Measurements from ENCODE around the gene ALG11. TPM values are rescaled to one million over a fixed set of nuclear protein-coding genes. Genes with fewer than 3 reads are reported as not detected.

ALG11 gene
- polyA plus RNA-seq (2012; ENCODE audit: missing spikeins) = 14.7 TPM

GRCh38 chr13:52011632-52012511 is at the start of gene ALG11:
Gene ALG11 (plus strand): TSS chr13:52012398. CDS start chr13:52012419, 21 bp downstream.
- DNase-seq (ENCODE audit: insufficient read length) (peak; percentile 92), FAIRE-seq (peak; percentile 98)
- TF ChIP-seq POLR2A (IDR thresholded peaks at IDR 0.05; ENCODE audit: low read depth, low read length) (peak; percentile 90), POLR2AphosphoS5 (IDR thresholded peaks at IDR 0.05; ENCODE audit: low read depth, low read length) (peak; percentile 81), TAF1 (IDR thresholded peaks at IDR 0.05; ENCODE audit: borderline replicate concordance, low read depth, low read length) (peak; percentile 82; the same call in 1 of the 2 replicates)

GRCh38 chr13:51966186-51966585 is 46.0 kb upstream of the ALG11 start:
- FAIRE-seq = no peak

GRCh38 chr13:51967482-51968446 is 44.4 kb upstream of the ALG11 start:
- TF ChIP-seq POLR2A (IDR thresholded peaks at IDR 0.05; ENCODE audit: low read depth, low read length) (no peak), POLR2AphosphoS5 (IDR thresholded peaks at IDR 0.05; ENCODE audit: low read depth, low read length) (no peak), TAF1 (IDR thresholded peaks at IDR 0.05; ENCODE audit: borderline replicate concordance, low read depth, low read length) (no peak)
- FAIRE-seq (no peak), DNase-seq (ENCODE audit: insufficient read length) (no peak)

More at GRCh38 chr13:51966186-51966585, 46.0 kb upstream of the ALG11 start:
- TF ChIP-seq TAF1 (IDR thresholded peaks at IDR 0.05; ENCODE audit: borderline replicate concordance, low read depth, low read length) (no peak), POLR2AphosphoS5 (IDR thresholded peaks at IDR 0.05; ENCODE audit: low read depth, low read length) (no peak), POLR2A (IDR thresholded peaks at IDR 0.05; ENCODE audit: low read depth, low read length) (no peak)
- DNase-seq (ENCODE audit: insufficient read length) = no peak

GRCh38 chr13:51970349-51970748 is 41.8 kb upstream of the ALG11 start:
- DNase-seq (ENCODE audit: insufficient read length) (no peak), FAIRE-seq (no peak)
- TF ChIP-seq POLR2AphosphoS5 (IDR thresholded peaks at IDR 0.05; ENCODE audit: low read depth, low read length) (no peak), POLR2A (IDR thresholded peaks at IDR 0.05; ENCODE audit: low read depth, low read length) (no peak), TAF1 (IDR thresholded peaks at IDR 0.05; ENCODE audit: borderline replicate concordance, low read depth, low read length) (no peak)

- DNase-seq (ENCODE audit: insufficient read length) (no peak), FAIRE-seq (no peak)
Measured at GRCh38 chr13:51971520-51972426, 40.4 kb upstream of the ALG11 start.

GRCh38 chr13:51974482-51974881 is 37.7 kb upstream of the ALG11 start:
- FAIRE-seq = no peak
- no peak for TF ChIP-seq POLR2AphosphoS5 (IDR thresholded peaks at IDR 0.05; ENCODE audit: low read depth, low read length)
- no peak for TF ChIP-seq POLR2A (IDR thresholded peaks at IDR 0.05; ENCODE audit: low read depth, low read length)
- no peak for TF ChIP-seq TAF1 (IDR thresholded peaks at IDR 0.05; ENCODE audit: borderline replicate concordance, low read depth, low read length)
- DNase-seq (ENCODE audit: insufficient read length) = no peak

More at GRCh38 chr13:51971520-51972426, 40.4 kb upstream of the ALG11 start:
- TF ChIP-seq POLR2AphosphoS5 (IDR thresholded peaks at IDR 0.05; ENCODE audit: low read depth, low read length) (no peak), TAF1 (IDR thresholded peaks at IDR 0.05; ENCODE audit: borderline replicate concordance, low read depth, low read length) (no peak), POLR2A (IDR thresholded peaks at IDR 0.05; ENCODE audit: low read depth, low read length) (no peak)

- no peak for DNase-seq (ENCODE audit: insufficient read length)
- FAIRE-seq = no peak
- TF ChIP-seq POLR2AphosphoS5 (IDR thresholded peaks at IDR 0.05; ENCODE audit: low read depth, low read length) = no peak
Measured at GRCh38 chr13:51976423-51976822, 35.8 kb upstream of the ALG11 start.

- no peak for DNase-seq (ENCODE audit: insufficient read length)
- TF ChIP-seq POLR2A (IDR thresholded peaks at IDR 0.05; ENCODE audit: low read depth, low read length) (no peak), POLR2AphosphoS5 (IDR thresholded peaks at IDR 0.05; ENCODE audit: low read depth, low read length) (no peak), TAF1 (IDR thresholded peaks at IDR 0.05; ENCODE audit: borderline replicate concordance, low read depth, low read length) (no peak)
Measured at GRCh38 chr13:51976890-51977289, 35.3 kb upstream of the ALG11 start.

GRCh38 chr13:51977625-51978024 is 34.6 kb upstream of the ALG11 start:
- DNase-seq (ENCODE audit: insufficient read length) = no peak
- no peak for TF ChIP-seq POLR2AphosphoS5 (IDR thresholded peaks at IDR 0.05; ENCODE audit: low read depth, low read length)
- TF ChIP-seq POLR2A (IDR thresholded peaks at IDR 0.05; ENCODE audit: low read depth, low read length) = no peak
- no peak for TF ChIP-seq TAF1 (IDR thresholded peaks at IDR 0.05; ENCODE audit: borderline replicate concordance, low read depth, low read length)
- no peak for FAIRE-seq

More at GRCh38 chr13:51976890-51977289, 35.3 kb upstream of the ALG11 start:
- FAIRE-seq = no peak

GRCh38 chr13:51978796-51979556 is 33.2 kb upstream of the ALG11 start:
- no peak for FAIRE-seq
- DNase-seq (ENCODE audit: insufficient read length) = no peak
- no peak for TF ChIP-seq POLR2AphosphoS5 (IDR thresholded peaks at IDR 0.05; ENCODE audit: low read depth, low read length)
- no peak for TF ChIP-seq POLR2A (IDR thresholded peaks at IDR 0.05; ENCODE audit: low read depth, low read length)
- TF ChIP-seq TAF1 (IDR thresholded peaks at IDR 0.05; ENCODE audit: borderline replicate concordance, low read depth, low read length) = no peak

All from GM12892 (cell line).